Endothelial cell of umbilical vein (primary cell): ENCODE measurements around the gene VGLL4. TPM values are rescaled to one million over a fixed set of nuclear protein-coding genes. Genes with fewer than 3 reads are reported as not detected.

Experiments used
- BruUV-seq: library from RNA; stranded (reverse); fragments of 400-500 nt; replicated peaks from 2 replicates; lab custom pipeline; 2021; lab: Mats Ljungman, UMichigan
- CTCF ChIA-PET: fragments of 300-600, 350-600 bp; sonication (Branson Sonifier 250); formaldehyde crosslinking; loops from one replicate; lab custom pipeline; 2021; ENCODE audit warnings: antibody characterized with exemption, inconsistent platforms; lab: Charles Lee
- POLR2A ChIA-PET: fragments of 300-600, 350-600 bp; sonication (Branson Sonifier 250); formaldehyde crosslinking; loops from one replicate; lab custom pipeline; 2021; ENCODE audit warnings: antibody characterized with exemption, inconsistent platforms; lab: Charles Lee
- DNase-seq: peaks from one replicate; pipeline ENCODE4 v3.0.0-alpha.2; 2011; ENCODE audit warnings: low read depth, low spot score
- FAIRE-seq: peaks from 2 replicates; lab custom pipeline; 2011; peaks lifted over from hg19 to GRCh38; lab: Jason Lieb, UNC
- H2AFZ ChIP-seq: 2 replicates; pipeline ENCODE4 v1.6.0; 2012; ENCODE audit warnings: low read depth, low read length, control low read depth, inconsistent platforms
- H3K27ac ChIP-seq: 2 replicates; pipeline ENCODE4 v1.5.1; 2011; ENCODE audit warnings: low read depth, mild to moderate bottlenecking, control low read depth, low read length, moderate library complexity; ENCODE audit not compliant: insufficient read depth
- H3K27me3 ChIP-seq, 2 experiments: 2 replicates each; pipeline versions ENCODE4 v1.6.0 to v1.6.1; 2011; ENCODE audit warnings: low read length in 2 of 2, mixed read lengths in 1 of 2; ENCODE audit not compliant: control insufficient read depth in 2 of 2, insufficient read depth in 2 of 2
- H3K36me3 ChIP-seq, 2 experiments: 2 replicates in 1 of 2; 3 replicates in 1 of 2; pipeline ENCODE4 v1.5.1; 2011; ENCODE audit warnings: low read length in 2 of 2, mild to moderate bottlenecking in 1 of 2, moderate library complexity in 1 of 2; ENCODE audit not compliant: control insufficient read depth in 2 of 2, insufficient read depth in 2 of 2; ENCODE audit errors: extremely low read depth in 1 of 2
- H3K4me1 ChIP-seq: 3 replicates; pipeline ENCODE4 v1.5.1; 2011; ENCODE audit warnings: mild to moderate bottlenecking, low read length; ENCODE audit not compliant: control insufficient read depth, insufficient read depth; ENCODE audit errors: extremely low read depth
- H3K4me2 ChIP-seq: 2 replicates; pipeline ENCODE4 v1.6.1; 2011; ENCODE audit warnings: low read length, control low read depth, mixed read lengths; ENCODE audit not compliant: insufficient read depth
- H3K4me3 ChIP-seq, 3 experiments: fragments of 200-600 bp in 1 of 3; sonication (generic), shearing (Covaris generic) in 1 of 3; replicated peaks in 1 of 3; 2 replicates each; pipeline ENCODE4 v1.5.1; 2011 to 2016; ENCODE audit warnings: control low read depth in 3 of 3, low read length in 3 of 3, mild to moderate bottlenecking in 2 of 3, inconsistent platforms in 1 of 3, low read depth in 1 of 3, moderate library complexity in 1 of 3; ENCODE audit not compliant: insufficient read depth in 1 of 3
- H3K79me2 ChIP-seq: 2 replicates; pipeline ENCODE4 v1.6.0; 2012; ENCODE audit warnings: low read length, inconsistent platforms; ENCODE audit not compliant: control insufficient read depth, insufficient read depth
- H3K9ac ChIP-seq: replicated peaks from 2 replicates; pipeline ENCODE3; 2011; ENCODE audit warnings: low read length, control low read depth; ENCODE audit not compliant: insufficient read depth; ENCODE audit errors: extremely low read depth
- H3K9me1 ChIP-seq: replicated peaks from 3 replicates; pipeline ENCODE4 v1.6.0; 2011; ENCODE audit warnings: mild to moderate bottlenecking, low read length; ENCODE audit not compliant: control insufficient read depth, insufficient read depth; ENCODE audit errors: extremely low read depth
- H3K9me3 ChIP-seq: replicated peaks from 2 replicates; pipeline ENCODE4 v1.5.1; 2012; ENCODE audit warnings: low read length, inconsistent platforms; ENCODE audit not compliant: control insufficient read depth, insufficient read depth
- H4K20me1 ChIP-seq: replicated peaks from 2 replicates; pipeline ENCODE3; 2011; ENCODE audit warnings: mild to moderate bottlenecking, low read length; ENCODE audit not compliant: control insufficient read depth, insufficient read depth; ENCODE audit errors: extremely low read depth
- EZH2 ChIP-seq: IDR thresholded peaks from 2 replicates; pipeline ENCODE4 v1.6.1; 2012; ENCODE audit warnings: borderline replicate concordance, low read depth, mild to moderate bottlenecking, moderate library complexity, low read length, inconsistent platforms; ENCODE audit not compliant: severe bottlenecking
- FOS ChIP-seq: IDR thresholded peaks from 2 replicates; pipeline ENCODE4 v1.6.1; 2011; ENCODE audit warnings: mild to moderate bottlenecking, low read length, moderate library complexity, borderline replicate concordance; ENCODE audit not compliant: insufficient read depth
- GATA2 ChIP-seq: IDR thresholded peaks from 2 replicates; pipeline ENCODE4 v1.7.0; 2011; ENCODE audit warnings: low read depth, mild to moderate bottlenecking, moderate library complexity, mixed read lengths, low read length; ENCODE audit not compliant: insufficient read length, insufficient read depth
- JUN ChIP-seq: IDR thresholded peaks from 2 replicates; pipeline ENCODE4 v1.6.1; 2011; ENCODE audit warnings: borderline replicate concordance, low read depth; ENCODE audit not compliant: insufficient read length, insufficient read depth
- MYC ChIP-seq: IDR thresholded peaks from one replicate; pipeline ENCODE4 v1.6.1; 2011; ENCODE audit warnings: mild to moderate bottlenecking, low read depth, low read length
- dilution Hi-C: fragments of 300-500 bp; cut with MboI; formaldehyde crosslinking; loops from one replicate; pipeline ENCODE4 v1.15.0; 2019; ENCODE audit warnings: low sequenced_read_pairs; ENCODE audit not compliant: extremely low pct_ligation_motif_present
- intact Hi-C: fragments of 100-400 bp; cut with micrococcal nuclease; formaldehyde crosslinking; loops from one replicate; pipeline ENCODE4 v1.10.0; 2022
- polyA plus RNA-seq, 4 experiments: library from polyadenylated mRNA; depleted of rRNA in 3 of 4; stranded (reverse) in 3 of 4; unstranded in 1 of 4; fragments of >200 nt; gene quantifications; 2 replicates each; pipeline versions ENCODE4 v1.2.1 to v1.2.3, GENCODE V29; 2011 to 2012; ENCODE audit warnings: missing spikeins in 1 of 4
- total RNA-seq: library from RNA; stranded (reverse); gene quantifications from 2 replicates; pipeline ENCODE4 v1.2.3, GENCODE V29; 2021
- TF ChIP-seq, protein P1 (sequence below), 2 donors: IDR thresholded peaks; 1 replicate in 1 of 2; 2 replicates in 1 of 2; pipeline ENCODE4 v1.5.1; 2011; ENCODE audit warnings: low read length in 2 of 2, mild to moderate bottlenecking in 2 of 2, moderate library complexity in 2 of 2, control low read depth in 1 of 2, inconsistent platforms in 1 of 2, low read depth in 1 of 2; ENCODE audit not compliant: insufficient read depth in 1 of 2; ENCODE audit errors: extremely low read depth in 1 of 2
- TF ChIP-seq, protein P2 (sequence below): IDR thresholded peaks from 2 replicates; pipeline ENCODE4 v1.6.1; 2011; ENCODE audit not compliant: insufficient read depth, insufficient read length

Gene VGLL4
- total and polyA plus RNA-seq, 2 donors (not counting 3 experiments of a cell fraction or from before 2014, with no cell fraction given), result 67.0 to 78.9 TPM

GRCh38 chr3:11632564-11632963, 11.2 kb downstream of the VGLL4 start:
- dilution Hi-C loops, result no loop called here
- BruUV-seq, result no TSS peak
- H3K27ac ChIP-seq, result no peak overlapping the region

DNA sequence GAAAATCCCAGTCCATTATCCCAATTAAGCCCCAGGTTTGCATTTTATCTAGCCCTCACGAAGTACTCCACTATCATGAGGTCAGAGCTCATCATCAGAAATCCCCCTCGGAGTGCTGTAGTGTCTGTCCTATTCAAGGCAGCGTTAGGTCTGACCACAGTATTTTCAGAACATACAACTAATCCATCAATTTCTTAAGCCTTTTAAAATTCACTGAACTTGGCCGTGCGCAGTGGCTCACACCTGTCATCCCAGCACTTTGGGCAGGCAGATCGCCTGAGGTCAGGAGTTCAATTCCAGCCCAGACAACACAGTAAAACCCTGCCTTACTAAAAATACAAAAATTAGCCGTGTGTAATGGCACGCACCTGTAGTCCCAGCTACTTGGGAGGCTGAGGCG, 11.9 kb downstream of the VGLL4 start:
- no peak for DNase-seq
- ChIA-PET POLR2A (no interaction called here), CTCF (no interaction called here)
- Histone ChIP-seq H3K79me2 (peaks cover 99% of the 10 kb centered on the region), H3K9ac (no peak overlapping the region), H3K4me1 (peaks cover 39% of the 10 kb centered on the region), H3K4me3 (no peak overlapping the region), H3K9me1 (no peaks in the 10 kb centered on the region), H3K4me2 (no peak overlapping the region), H3K9me3 (no peaks in the 10 kb centered on the region), H3K27ac (no peak overlapping the region), H2AFZ (no peak overlapping the region), H3K27me3 (no peaks in the 10 kb centered on the region), H4K20me1 (peaks cover 4% of the 10 kb centered on the region), H3K36me3 (no peaks in the 10 kb centered on the region)
- no peak for TF ChIP-seq GATA2
- TF ChIP-seq, protein P1, sequence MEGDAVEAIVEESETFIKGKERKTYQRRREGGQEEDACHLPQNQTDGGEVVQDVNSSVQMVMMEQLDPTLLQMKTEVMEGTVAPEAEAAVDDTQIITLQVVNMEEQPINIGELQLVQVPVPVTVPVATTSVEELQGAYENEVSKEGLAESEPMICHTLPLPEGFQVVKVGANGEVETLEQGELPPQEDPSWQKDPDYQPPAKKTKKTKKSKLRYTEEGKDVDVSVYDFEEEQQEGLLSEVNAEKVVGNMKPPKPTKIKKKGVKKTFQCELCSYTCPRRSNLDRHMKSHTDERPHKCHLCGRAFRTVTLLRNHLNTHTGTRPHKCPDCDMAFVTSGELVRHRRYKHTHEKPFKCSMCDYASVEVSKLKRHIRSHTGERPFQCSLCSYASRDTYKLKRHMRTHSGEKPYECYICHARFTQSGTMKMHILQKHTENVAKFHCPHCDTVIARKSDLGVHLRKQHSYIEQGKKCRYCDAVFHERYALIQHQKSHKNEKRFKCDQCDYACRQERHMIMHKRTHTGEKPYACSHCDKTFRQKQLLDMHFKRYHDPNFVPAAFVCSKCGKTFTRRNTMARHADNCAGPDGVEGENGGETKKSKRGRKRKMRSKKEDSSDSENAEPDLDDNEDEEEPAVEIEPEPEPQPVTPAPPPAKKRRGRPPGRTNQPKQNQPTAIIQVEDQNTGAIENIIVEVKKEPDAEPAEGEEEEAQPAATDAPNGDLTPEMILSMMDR (IDR thresholded peaks at IDR 0.05; ENCODE audit: extremely low read depth in 1 of 2, insufficient read depth in 1 of 2, low read depth in 1 of 2, low read length in 2 of 2), result no peak
- no peak for TF ChIP-seq MYC
- no peak for TF ChIP-seq EZH2
- no peak for TF ChIP-seq JUN
- TF ChIP-seq, protein P2, sequence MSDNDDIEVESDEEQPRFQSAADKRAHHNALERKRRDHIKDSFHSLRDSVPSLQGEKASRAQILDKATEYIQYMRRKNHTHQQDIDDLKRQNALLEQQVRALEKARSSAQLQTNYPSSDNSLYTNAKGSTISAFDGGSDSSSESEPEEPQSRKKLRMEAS, result no peak
- no peak for TF ChIP-seq FOS
- dilution Hi-C loops, result no loop called here
- intact Hi-C loops, result no loop called here
- FAIRE-seq, result no peak
- no TSS peak for BruUV-seq

More at GRCh38 chr3:11632564-11632963, 11.2 kb downstream of the VGLL4 start:
- no peaks in the 10 kb centered on the region for H3K27me3 ChIP-seq
- DNase-seq (no peak), FAIRE-seq (no peak)
- H3K4me2 ChIP-seq, result no peak overlapping the region
- peaks cover 99% of the 10 kb centered on the region for H3K79me2 ChIP-seq
- H3K9ac ChIP-seq, result no peak overlapping the region
- ChIA-PET CTCF (no interaction called here), POLR2A (interaction anchor here (0.6 kb wide), 1 partner anchor 563 kb away, joined by 3 read pairs; no protein-coding TSS in a partner anchor)
- H3K9me1 ChIP-seq, result no peaks in the 10 kb centered on the region
- H3K4me3 ChIP-seq, result no peak overlapping the region
- no peaks in the 10 kb centered on the region for H3K9me3 ChIP-seq
- intact Hi-C loops, result no loop called here
- H2AFZ ChIP-seq, result no peak overlapping the region
- no peak for TF ChIP-seq MYC
- TF ChIP-seq GATA2, result no peak
- TF ChIP-seq FOS, result no peak
- H3K4me1 ChIP-seq, result peaks cover 47% of the 10 kb centered on the region
- peaks cover 4% of the 10 kb centered on the region for H4K20me1 ChIP-seq
- no peaks in the 10 kb centered on the region for H3K36me3 ChIP-seq
